Measurements from ENCODE around the gene FANCC.

DNA sequence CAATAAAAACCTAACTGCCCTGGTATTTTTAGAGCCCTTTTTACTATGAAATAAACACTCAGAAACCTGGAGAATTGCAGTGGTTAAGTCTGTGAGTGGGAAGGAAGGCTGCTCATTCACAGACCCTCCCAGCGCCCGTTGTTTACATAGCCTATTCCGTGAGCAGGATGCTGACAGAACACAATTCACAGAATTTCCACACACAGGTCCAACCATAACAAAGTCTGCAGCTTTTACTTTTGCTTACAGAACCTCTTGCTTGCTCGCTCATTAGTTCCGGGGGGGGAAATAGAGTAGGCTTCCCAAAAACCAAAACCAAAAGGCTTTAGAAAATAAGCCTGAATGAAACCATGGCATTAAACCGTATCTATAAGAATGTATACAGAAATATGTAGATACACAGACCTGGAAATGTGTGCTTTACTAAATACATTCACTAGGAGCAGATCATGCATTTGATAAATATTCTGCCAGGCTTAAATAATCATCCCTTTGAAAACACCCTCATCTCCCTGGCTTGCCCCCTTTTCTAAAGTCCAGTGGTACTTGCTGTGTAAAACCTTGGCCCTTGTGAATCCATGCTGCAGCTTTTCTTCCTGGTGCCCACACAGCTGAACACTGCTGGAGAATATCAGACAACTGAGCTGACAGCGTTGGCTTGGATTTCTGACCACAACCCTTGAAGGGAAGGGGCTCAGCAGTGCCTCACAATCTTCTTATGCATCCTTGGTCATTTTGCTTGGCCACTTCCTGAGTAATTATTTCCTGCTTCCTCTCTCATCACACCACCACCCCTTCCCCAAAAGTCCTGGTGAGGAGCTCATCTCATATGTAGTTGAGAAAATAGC is 128.0 kb downstream of the FANCC start:
- TF ChIP-seq CTCF (IDR thresholded peaks at IDR 0.05; ENCODE audit: borderline replicate concordance, extremely low read depth, low read length, poor library complexity, severe bottlenecking) (no peak), EZH2 (IDR thresholded peaks at IDR 0.05; ENCODE audit: borderline replicate concordance, low read depth, low read length, severe bottlenecking) (no peak)

Measured in DND-41 (cell line).